ENCODE data around the gene INTS2.

- TF ChIP-seq, protein P1, sequence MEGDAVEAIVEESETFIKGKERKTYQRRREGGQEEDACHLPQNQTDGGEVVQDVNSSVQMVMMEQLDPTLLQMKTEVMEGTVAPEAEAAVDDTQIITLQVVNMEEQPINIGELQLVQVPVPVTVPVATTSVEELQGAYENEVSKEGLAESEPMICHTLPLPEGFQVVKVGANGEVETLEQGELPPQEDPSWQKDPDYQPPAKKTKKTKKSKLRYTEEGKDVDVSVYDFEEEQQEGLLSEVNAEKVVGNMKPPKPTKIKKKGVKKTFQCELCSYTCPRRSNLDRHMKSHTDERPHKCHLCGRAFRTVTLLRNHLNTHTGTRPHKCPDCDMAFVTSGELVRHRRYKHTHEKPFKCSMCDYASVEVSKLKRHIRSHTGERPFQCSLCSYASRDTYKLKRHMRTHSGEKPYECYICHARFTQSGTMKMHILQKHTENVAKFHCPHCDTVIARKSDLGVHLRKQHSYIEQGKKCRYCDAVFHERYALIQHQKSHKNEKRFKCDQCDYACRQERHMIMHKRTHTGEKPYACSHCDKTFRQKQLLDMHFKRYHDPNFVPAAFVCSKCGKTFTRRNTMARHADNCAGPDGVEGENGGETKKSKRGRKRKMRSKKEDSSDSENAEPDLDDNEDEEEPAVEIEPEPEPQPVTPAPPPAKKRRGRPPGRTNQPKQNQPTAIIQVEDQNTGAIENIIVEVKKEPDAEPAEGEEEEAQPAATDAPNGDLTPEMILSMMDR (IDR thresholded peaks at IDR 0.05; ENCODE audit: borderline replicate concordance, extremely low read depth, low read length, poor library complexity, severe bottlenecking) = no peak
- TF ChIP-seq EZH2 (IDR thresholded peaks at IDR 0.05; ENCODE audit: borderline replicate concordance, low read depth, low read length, severe bottlenecking) = no peak
Observed at GRCh38 chr17:61877837-61878236, 49.9 kb downstream of the INTS2 start.
